HTERT RPE-1 (cell line): Measurements from ENCODE around the gene ANGPTL2.
"Not testable (repeated sequence)": the region's sequence is repeated elsewhere in the genome, so short reads cannot be mapped to it uniquely, and the experiment has no call there.

ENCODE experiments used
- in situ Hi-C: fragments of 300-500 bp; cut with MboI; formaldehyde crosslinking; loops from 4 replicates; pipeline ENCODE4 v1.14.3; 2020; ENCODE audit warnings: low sequenced_read_pairs

ANGPTL2 gene

GRCh38 chr9:127122176-127123063 lies at the start of gene ANGPTL2:
ANGPTL2 (minus strand) TSS chr9:127122635; CDS start chr9:127108731, 13,904 bp downstream.
- in situ Hi-C loops, result no loop called here

- in situ Hi-C loops, result not testable (repeated sequence)
Measured at GRCh38 chr9:127171348-127171747, 48.9 kb upstream of the ANGPTL2 start.

GRCh38 chr9:127170652-127171051 lies 48.2 kb upstream of the ANGPTL2 start:
- in situ Hi-C loops, result no loop called here

GRCh38 chr9:127170103-127170502 lies 47.7 kb upstream of the ANGPTL2 start:
- in situ Hi-C loops, result no loop called here

GRCh38 chr9:127169575-127169883 lies 47.1 kb upstream of the ANGPTL2 start:
- in situ Hi-C loops, result no loop called here

GRCh38 chr9:127168756-127169574 lies 46.5 kb upstream of the ANGPTL2 start:
- in situ Hi-C loops, result no loop called here

GRCh38 chr9:127167560-127168326 lies 45.3 kb upstream of the ANGPTL2 start:
- in situ Hi-C loops, result no loop called here

- in situ Hi-C loops, result no loop called here
Measured at GRCh38 chr9:127166651-127167524, 44.5 kb upstream of the ANGPTL2 start.

- in situ Hi-C loops, result no loop called here
Measured at GRCh38 chr9:127166111-127166510, 43.7 kb upstream of the ANGPTL2 start.

- in situ Hi-C loops, result no loop called here
Measured at GRCh38 chr9:127165116-127165515, 42.7 kb upstream of the ANGPTL2 start.

GRCh38 chr9:127163409-127163808 lies 41.0 kb upstream of the ANGPTL2 start:
- in situ Hi-C loops, result no loop called here

- in situ Hi-C loops, result no loop called here
Measured at GRCh38 chr9:127162864-127163365, 40.5 kb upstream of the ANGPTL2 start.

- in situ Hi-C loops, result no loop called here
Measured at GRCh38 chr9:127162046-127162863, 39.8 kb upstream of the ANGPTL2 start.

GRCh38 chr9:127161081-127161624 lies 38.7 kb upstream of the ANGPTL2 start:
- in situ Hi-C loops, result no loop called here

GRCh38 chr9:127159949-127160610 lies 37.6 kb upstream of the ANGPTL2 start:
- in situ Hi-C loops, result no loop called here

- in situ Hi-C loops, result no loop called here
Measured at GRCh38 chr9:127159325-127159801, 36.9 kb upstream of the ANGPTL2 start.

GRCh38 chr9:127158786-127159324 lies 36.4 kb upstream of the ANGPTL2 start:
- in situ Hi-C loops, result no loop called here
